ENCODE results near the gene ANTXR2.

The ANTXR2 gene

GRCh38 chr4:79904331-79904730 is 168.7 kb downstream of the ANTXR2 start:
- no peak for TF ChIP-seq TCF12 (IDR thresholded peaks at IDR 0.05; ENCODE audit: low read depth)
- TF ChIP-seq FOXM1 (IDR thresholded peaks at IDR 0.05; ENCODE audit: borderline replicate concordance, low read depth), result no peak
- TF ChIP-seq YY1 (IDR thresholded peaks at IDR 0.05; ENCODE audit: low read depth), result no peak
- no peak for TF ChIP-seq MAX (IDR thresholded peaks at IDR 0.05)
- no peak for TF ChIP-seq USF1 (IDR thresholded peaks at IDR 0.05)
- TF ChIP-seq RAD21 (IDR thresholded peaks at IDR 0.05; ENCODE audit: low read depth), result no peak
- no peak for TF ChIP-seq ZBTB7A (IDR thresholded peaks at IDR 0.05; ENCODE audit: low read depth)
- no peak for TF ChIP-seq NFIC (IDR thresholded peaks at IDR 0.05)
- no peak for TF ChIP-seq TAF1 (IDR thresholded peaks at IDR 0.05; ENCODE audit: low read depth)
- no peak for TF ChIP-seq TEAD4 (IDR thresholded peaks at IDR 0.05)
- TF ChIP-seq CEBPB (IDR thresholded peaks at IDR 0.05), result no peak
- TF ChIP-seq EGR1 (IDR thresholded peaks at IDR 0.05), result no peak
- TF ChIP-seq EP300 (IDR thresholded peaks at IDR 0.05; ENCODE audit: borderline replicate concordance), result no peak
- no peak for TF ChIP-seq CREB1 (IDR thresholded peaks at IDR 0.05; ENCODE audit: low read depth)
- no peak for TF ChIP-seq REST (IDR thresholded peaks at IDR 0.05; ENCODE audit: low read depth)

- TF ChIP-seq RAD21 (IDR thresholded peaks at IDR 0.05; ENCODE audit: low read depth) (no peak), MAX (IDR thresholded peaks at IDR 0.05) (no peak), USF1 (IDR thresholded peaks at IDR 0.05) (no peak), NFIC (IDR thresholded peaks at IDR 0.05) (no peak), TEAD4 (IDR thresholded peaks at IDR 0.05) (no peak), TCF12 (IDR thresholded peaks at IDR 0.05; ENCODE audit: low read depth) (no peak), CREB1 (IDR thresholded peaks at IDR 0.05; ENCODE audit: low read depth) (no peak)
These were observed 172.8 kb downstream of the ANTXR2 start for GRCh38 chr4:79900182-79900581.

GRCh38 chr4:79899481-79899880 is 173.5 kb downstream of the ANTXR2 start:
- TF ChIP-seq CEBPB (IDR thresholded peaks at IDR 0.05) (no peak), FOXM1 (IDR thresholded peaks at IDR 0.05; ENCODE audit: borderline replicate concordance, low read depth) (no peak), MAX (IDR thresholded peaks at IDR 0.05) (no peak), YY1 (IDR thresholded peaks at IDR 0.05; ENCODE audit: low read depth) (no peak), CREB1 (IDR thresholded peaks at IDR 0.05; ENCODE audit: low read depth) (no peak), TCF12 (IDR thresholded peaks at IDR 0.05; ENCODE audit: low read depth) (no peak), USF1 (IDR thresholded peaks at IDR 0.05) (no peak), ZBTB7A (IDR thresholded peaks at IDR 0.05; ENCODE audit: low read depth) (no peak), EP300 (IDR thresholded peaks at IDR 0.05; ENCODE audit: borderline replicate concordance) (no peak), REST (IDR thresholded peaks at IDR 0.05; ENCODE audit: low read depth) (no peak), EGR1 (IDR thresholded peaks at IDR 0.05) (no peak)

GRCh38 chr4:79898055-79898454 is 175.0 kb downstream of the ANTXR2 start:
- no peak for TF ChIP-seq EP300 (IDR thresholded peaks at IDR 0.05; ENCODE audit: borderline replicate concordance)
- no peak for TF ChIP-seq CREB1 (IDR thresholded peaks at IDR 0.05; ENCODE audit: low read depth)
- TF ChIP-seq ZBTB7A (IDR thresholded peaks at IDR 0.05; ENCODE audit: low read depth), result no peak
- TF ChIP-seq EGR1 (IDR thresholded peaks at IDR 0.05), result no peak
- no peak for TF ChIP-seq REST (IDR thresholded peaks at IDR 0.05; ENCODE audit: low read depth)
- no peak for TF ChIP-seq MAX (IDR thresholded peaks at IDR 0.05)
- no peak for TF ChIP-seq TCF12 (IDR thresholded peaks at IDR 0.05; ENCODE audit: low read depth)

All from Ishikawa (cell line).